GM12878 (cell line): ENCODE data around the gene MAPKAP1. TPM values are rescaled to one million over a fixed set of nuclear protein-coding genes. Genes with fewer than 3 reads are reported as not detected.

Experiments used
- ATAC-seq: fragments of 200-7000 bp; cut with Tn5 transposase; 3 replicates; pipeline ENCODE4 v1.9.1; 2020; ENCODE audit warnings: mild to moderate bottlenecking, moderate library complexity
- BruUV-seq: library from RNA; stranded (reverse); fragments of 400-500 nt; replicated peaks from 2 replicates; lab custom pipeline; 2021; lab: Mats Ljungman, UMichigan
- CTCF ChIA-PET: fragments of 300-600 bp; sonication (Branson Sonifier 250); formaldehyde crosslinking; extraction: SDS; loops from one replicate; lab custom pipeline; 2021; ENCODE audit warnings: inconsistent platforms; lab: Yijun Ruan, JAX
- POLR2A ChIA-PET: fragments of 350-600 bp; formaldehyde crosslinking; extraction: SDS; loops from one replicate; lab custom pipeline; 2021; ENCODE audit warnings: inconsistent platforms; lab: Charles Lee
- RAD21 ChIA-PET: fragments of 300-600 bp; sonication (Branson Sonifier 250); formaldehyde crosslinking; loops from one replicate; lab custom pipeline; 2023; ENCODE audit warnings: antibody characterized with exemption; ENCODE audit not compliant: unreplicated experiment; lab: Charles Lee
- SMC1A ChIA-PET: fragments of 300-600 bp; sonication (Branson Sonifier 250); formaldehyde crosslinking; loops from one replicate; lab custom pipeline; 2023; ENCODE audit not compliant: unreplicated experiment, uncharacterized antibody; lab: Charles Lee
- DNase-seq: peaks from one replicate; pipeline ENCODE4 v3.0.0-alpha.2; 2011; ENCODE audit warnings: low read depth, low spot score
- FAIRE-seq: peaks from 3 replicates; lab custom pipeline; 2011; peaks lifted over from hg19 to GRCh38; lab: Jason Lieb, UNC
- H2AFZ ChIP-seq: 2 replicates; pipeline ENCODE4 v1.6.0; 2011; ENCODE audit warnings: low read depth, low read length, control low read depth; ENCODE audit not compliant: control insufficient read depth
- H3K27ac ChIP-seq: 2 replicates; pipeline ENCODE4 v1.5.1; 2011; ENCODE audit warnings: control low read depth; ENCODE audit not compliant: control insufficient read depth, insufficient read depth
- H3K27me3 ChIP-seq, 2 experiments: replicated peaks in 1 of 2; 2 replicates each; pipeline versions ENCODE4 v1.6.0 to v1.6.1; 2011; ENCODE audit warnings: low read length in 1 of 2; ENCODE audit not compliant: control insufficient read depth in 2 of 2, insufficient read depth in 2 of 2
- H3K36me3 ChIP-seq, 2 experiments: 2 replicates each; pipeline ENCODE4 v1.5.1; 2011; ENCODE audit warnings: low read length in 1 of 2; ENCODE audit not compliant: control insufficient read depth in 2 of 2, insufficient read depth in 2 of 2
- H3K4me1 ChIP-seq: 2 replicates; pipeline ENCODE4 v1.6.1; 2011; ENCODE audit warnings: mild to moderate bottlenecking, low read length, moderate library complexity, mixed read lengths; ENCODE audit not compliant: control insufficient read depth, insufficient read depth
- H3K4me2 ChIP-seq: 2 replicates; pipeline ENCODE4 v1.6.0; 2011; ENCODE audit warnings: control low read depth; ENCODE audit not compliant: control insufficient read depth, insufficient read depth
- H3K4me3 ChIP-seq: fragments of 200-600 bp; sonication (generic); 2 replicates; pipeline ENCODE4 v1.5.1; 2016
- H3K79me2 ChIP-seq: 2 replicates; pipeline ENCODE4 v1.6.0; 2011; ENCODE audit warnings: low read length; ENCODE audit not compliant: control insufficient read depth, insufficient read depth
- H3K9ac ChIP-seq: 2 replicates; pipeline ENCODE4 v1.8.0; 2011; ENCODE audit warnings: low read length, control low read depth, mixed read lengths; ENCODE audit not compliant: control insufficient read depth, insufficient read depth
- H3K9me3 ChIP-seq: replicated peaks from 3 replicates; pipeline ENCODE4 v1.5.1; 2011; ENCODE audit warnings: mild to moderate bottlenecking, low read length; ENCODE audit not compliant: control insufficient read depth, insufficient read depth
- H4K20me1 ChIP-seq: 2 replicates; pipeline ENCODE4 v1.6.0; 2011; ENCODE audit not compliant: control insufficient read depth, insufficient read depth
- BMI1 ChIP-seq: fragments of 450-650 bp; IDR thresholded peaks from 2 replicates; pipeline ENCODE4 v1.6.1; 2016; ENCODE audit warnings: mild to moderate bottlenecking, moderate library complexity, borderline replicate concordance
- CBX5 ChIP-seq: sonication (generic); IDR thresholded peaks from 2 replicates; pipeline ENCODE4 v1.6.1; 2016; ENCODE audit warnings: low read depth, moderate library complexity, mild to moderate bottlenecking, inconsistent platforms
- E2F8 ChIP-seq: fragments of 450-650 bp; IDR thresholded peaks from 2 replicates; pipeline ENCODE4 v1.6.1; 2018; ENCODE audit warnings: mild to moderate bottlenecking, low read depth, moderate library complexity; ENCODE audit not compliant: partially characterized antibody
- FOS ChIP-seq: IDR thresholded peaks from 3 replicates; pipeline ENCODE4 v1.6.1; 2011; ENCODE audit warnings: borderline replicate concordance; ENCODE audit not compliant: insufficient read length; ENCODE audit errors: extremely low read depth
- FOXM1 ChIP-seq: IDR thresholded peaks from 2 replicates; pipeline ENCODE4 v1.6.1; 2012; ENCODE audit warnings: low read depth, mild to moderate bottlenecking, inconsistent platforms, low read length, moderate library complexity
- KLF5 ChIP-seq: fragments of 450-650 bp; IDR thresholded peaks from 2 replicates; pipeline ENCODE4 v1.6.1; 2014; ENCODE audit warnings: mild to moderate bottlenecking; ENCODE audit not compliant: partially characterized antibody
- MEF2A ChIP-seq: IDR thresholded peaks from 2 replicates; pipeline ENCODE4 v1.6.1; 2011; ENCODE audit warnings: low read depth, mild to moderate bottlenecking, low read length, moderate library complexity; ENCODE audit not compliant: insufficient read depth
- NFYB ChIP-seq: IDR thresholded peaks from 2 replicates; pipeline ENCODE4 v1.6.1; 2011; ENCODE audit warnings: low read depth, mild to moderate bottlenecking, low read length, improper control_type of control experiment, moderate library complexity; ENCODE audit not compliant: insufficient read depth
- PAX8 ChIP-seq: fragments of 450-650 bp; IDR thresholded peaks from 2 replicates; pipeline ENCODE4 v1.6.1; 2017; ENCODE audit warnings: mild to moderate bottlenecking, moderate library complexity
- POLR2A ChIP-seq: IDR thresholded peaks from 2 replicates; pipeline ENCODE4 v1.6.1; 2011; ENCODE audit warnings: low read depth, mild to moderate bottlenecking, low read length
- RAD51 ChIP-seq: fragments of 450-650 bp; IDR thresholded peaks from 2 replicates; pipeline ENCODE4 v1.6.1; 2016; ENCODE audit warnings: moderate library complexity, mild to moderate bottlenecking, inconsistent platforms
- RFX5 ChIP-seq: IDR thresholded peaks from 2 replicates; pipeline ENCODE4 v1.6.1; 2011; ENCODE audit warnings: low read depth, low read length, improper control_type of control experiment
- TCF7 ChIP-seq: IDR thresholded peaks from 2 replicates; pipeline ENCODE4 v1.6.1; 2014; ENCODE audit warnings: antibody characterized with exemption, borderline replicate concordance
- WGBS: methylation state at CpG from one replicate; pipeline ENCODE4 v1.1.6; 2016; ENCODE audit warnings: low lambda C conversion rate; ENCODE audit not compliant: insufficient replicate concordance, insufficient coverage; ENCODE audit errors: missing lambda C conversion rate; 5-methylcytosine and 5-hydroxymethylcytosine counted together
- in situ Hi-C: fragments of 300-500 bp; cut with MboI; formaldehyde crosslinking; loops from 9 replicates; pipeline ENCODE4 v1.14.3; 2018; ENCODE audit warnings: mixed read lengths
- intact Hi-C: fragments of 100-400 bp; cut with micrococcal nuclease; formaldehyde crosslinking; loops from one replicate; pipeline ENCODE4 v1.14.2; 2022; ENCODE audit not compliant: unreplicated experiment
- polyA plus RNA-seq, 11 experiments: library from polyadenylated mRNA; depleted of rRNA in 4 of 11; unstranded in 6 of 11; stranded (reverse) in 5 of 11; fragments of >200 nt; fragmentation: Nextera tagmentation in 4 of 11; fragmentation: Illumina TruSeq in 1 of 11; extraction: Ambion mirVana in 4 of 11; extraction: Trizol in 1 of 11; gene quantifications; 1 replicate in 1 of 11; 2 replicates in 10 of 11; pipeline versions ENCODE4 v1.2.1 to v1.2.3, GENCODE V29; 2011 to 2016; ENCODE audit warnings: inconsistent platforms in 2 of 11, missing spikeins in 2 of 11, low read depth in 1 of 11
- total RNA-seq, 4 experiments: library from RNA; depleted of rRNA in 3 of 4; stranded (reverse); fragments of >200 nt in 3 of 4; fragmentation: Illumina TruSeq in 1 of 4; extraction: Trizol in 1 of 4; gene quantifications; 2 replicates each; pipeline versions ENCODE4 v1.2.1 to v1.2.3, GENCODE V29; 2013 to 2021
- TF ChIP-seq, protein P1 (sequence below): IDR thresholded peaks from 2 replicates; pipeline ENCODE4 v1.6.1; 2011; ENCODE audit warnings: mild to moderate bottlenecking, low read depth, low read length, moderate library complexity; ENCODE audit not compliant: insufficient replicate concordance
- TF ChIP-seq, protein P2 (sequence below): fragments of 450-650 bp; IDR thresholded peaks from 2 replicates; pipeline ENCODE4 v1.6.1; 2017; ENCODE audit warnings: mild to moderate bottlenecking, moderate library complexity

The MAPKAP1 gene
- total and polyA plus RNA-seq, 10 of the 15 experiments (the other 5 are each of a cell fraction or from before 2014, with no cell fraction given) = 5.1 to 188 (median 105) TPM

- TF ChIP-seq, protein P1, sequence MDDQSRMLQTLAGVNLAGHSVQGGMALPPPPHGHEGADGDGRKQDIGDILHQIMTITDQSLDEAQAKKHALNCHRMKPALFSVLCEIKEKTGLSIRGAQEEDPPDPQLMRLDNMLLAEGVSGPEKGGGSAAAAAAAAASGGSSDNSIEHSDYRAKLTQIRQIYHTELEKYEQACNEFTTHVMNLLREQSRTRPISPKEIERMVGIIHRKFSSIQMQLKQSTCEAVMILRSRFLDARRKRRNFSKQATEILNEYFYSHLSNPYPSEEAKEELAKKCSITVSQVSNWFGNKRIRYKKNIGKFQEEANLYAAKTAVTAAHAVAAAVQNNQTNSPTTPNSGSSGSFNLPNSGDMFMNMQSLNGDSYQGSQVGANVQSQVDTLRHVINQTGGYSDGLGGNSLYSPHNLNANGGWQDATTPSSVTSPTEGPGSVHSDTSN = no peak
- no peak for TF ChIP-seq FOXM1
- TF ChIP-seq MEF2A = no peak
- no peak for TF ChIP-seq RFX5
- no peak for TF ChIP-seq BMI1
- no peak for TF ChIP-seq RAD51
- no peak for TF ChIP-seq POLR2A
Measured at GRCh38 chr9:125421591-125422181, 285.3 kb downstream of the MAPKAP1 start (continued).

DNA sequence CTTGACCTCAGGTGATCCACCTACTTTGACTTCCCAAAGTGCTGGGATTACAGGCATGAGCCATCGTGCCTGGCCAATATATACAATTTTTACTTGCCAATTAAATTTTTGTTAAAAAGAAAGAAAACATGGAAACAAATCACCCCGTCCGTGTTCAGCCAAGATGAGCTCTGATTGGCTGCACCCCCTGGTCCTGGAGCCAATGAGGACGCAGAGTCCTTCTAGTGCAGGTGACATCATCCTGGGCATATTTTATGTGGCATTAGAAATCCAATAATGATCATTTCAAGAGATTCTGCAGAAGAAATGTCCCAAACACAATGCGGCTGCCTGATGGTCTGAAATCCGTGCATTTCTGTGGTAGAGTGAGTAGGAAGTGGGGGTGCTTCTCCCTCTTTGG is 285.8 kb downstream of the MAPKAP1 start:
- H3K4me1 ChIP-seq = no peaks in the 10 kb centered on the region
- H3K4me2 ChIP-seq = no peak overlapping the region
- H3K27ac ChIP-seq = no peak overlapping the region
- H3K9ac ChIP-seq = no peak overlapping the region
- no peaks in the 10 kb centered on the region for H3K27me3 ChIP-seq
- no peak overlapping the region for H2AFZ ChIP-seq
- in situ Hi-C loops (no loop called here), intact Hi-C loops (no loop called here)
- ChIA-PET POLR2A (no interaction called here), RAD21 (no interaction called here), SMC1A (no interaction called here), CTCF (no interaction called here)
- H4K20me1 ChIP-seq = no peaks in the 10 kb centered on the region
- no peaks in the 10 kb centered on the region for H3K9me3 ChIP-seq
- 58% methylated on average over 6 of the region's 6 CpGs for WGBS
- H3K4me3 ChIP-seq = no peak overlapping the region
- ATAC-seq (no peak), FAIRE-seq (no peak), DNase-seq (no peak)
- no TSS peak for BruUV-seq
- no peaks in the 10 kb centered on the region for H3K79me2 ChIP-seq
- no peaks in the 10 kb centered on the region for H3K36me3 ChIP-seq
- TF ChIP-seq KLF5 (no peak), CBX5 (no peak), FOS (no peak), TCF7 (no peak), E2F8 (no peak), PAX8 (no peak), NFYB (no peak)
- TF ChIP-seq, protein P2, sequence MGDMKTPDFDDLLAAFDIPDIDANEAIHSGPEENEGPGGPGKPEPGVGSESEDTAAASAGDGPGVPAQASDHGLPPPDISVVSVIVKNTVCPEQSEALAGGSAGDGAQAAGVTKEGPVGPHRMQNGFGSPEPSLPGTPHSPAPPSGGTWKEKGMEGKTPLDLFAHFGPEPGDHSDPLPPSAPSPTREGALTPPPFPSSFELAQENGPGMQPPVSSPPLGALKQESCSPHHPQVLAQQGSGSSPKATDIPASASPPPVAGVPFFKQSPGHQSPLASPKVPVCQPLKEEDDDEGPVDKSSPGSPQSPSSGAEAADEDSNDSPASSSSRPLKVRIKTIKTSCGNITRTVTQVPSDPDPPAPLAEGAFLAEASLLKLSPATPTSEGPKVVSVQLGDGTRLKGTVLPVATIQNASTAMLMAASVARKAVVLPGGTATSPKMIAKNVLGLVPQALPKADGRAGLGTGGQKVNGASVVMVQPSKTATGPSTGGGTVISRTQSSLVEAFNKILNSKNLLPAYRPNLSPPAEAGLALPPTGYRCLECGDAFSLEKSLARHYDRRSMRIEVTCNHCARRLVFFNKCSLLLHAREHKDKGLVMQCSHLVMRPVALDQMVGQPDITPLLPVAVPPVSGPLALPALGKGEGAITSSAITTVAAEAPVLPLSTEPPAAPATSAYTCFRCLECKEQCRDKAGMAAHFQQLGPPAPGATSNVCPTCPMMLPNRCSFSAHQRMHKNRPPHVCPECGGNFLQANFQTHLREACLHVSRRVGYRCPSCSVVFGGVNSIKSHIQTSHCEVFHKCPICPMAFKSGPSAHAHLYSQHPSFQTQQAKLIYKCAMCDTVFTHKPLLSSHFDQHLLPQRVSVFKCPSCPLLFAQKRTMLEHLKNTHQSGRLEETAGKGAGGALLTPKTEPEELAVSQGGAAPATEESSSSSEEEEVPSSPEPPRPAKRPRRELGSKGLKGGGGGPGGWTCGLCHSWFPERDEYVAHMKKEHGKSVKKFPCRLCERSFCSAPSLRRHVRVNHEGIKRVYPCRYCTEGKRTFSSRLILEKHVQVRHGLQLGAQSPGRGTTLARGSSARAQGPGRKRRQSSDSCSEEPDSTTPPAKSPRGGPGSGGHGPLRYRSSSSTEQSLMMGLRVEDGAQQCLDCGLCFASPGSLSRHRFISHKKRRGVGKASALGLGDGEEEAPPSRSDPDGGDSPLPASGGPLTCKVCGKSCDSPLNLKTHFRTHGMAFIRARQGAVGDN = no peak
